Brain pericyte (primary cell): ENCODE results near the gene SGSM2.
"Not testable (repeated sequence)": the region's sequence is repeated elsewhere in the genome, so short reads cannot be mapped to it uniquely, and the experiment has no call there.

Source experiments
- DNase-seq: peaks from one replicate; pipeline ENCODE4 v3.0.0-alpha.2; 2012; ENCODE audit warnings: low read depth, low spot score

Gene SGSM2, protein sequence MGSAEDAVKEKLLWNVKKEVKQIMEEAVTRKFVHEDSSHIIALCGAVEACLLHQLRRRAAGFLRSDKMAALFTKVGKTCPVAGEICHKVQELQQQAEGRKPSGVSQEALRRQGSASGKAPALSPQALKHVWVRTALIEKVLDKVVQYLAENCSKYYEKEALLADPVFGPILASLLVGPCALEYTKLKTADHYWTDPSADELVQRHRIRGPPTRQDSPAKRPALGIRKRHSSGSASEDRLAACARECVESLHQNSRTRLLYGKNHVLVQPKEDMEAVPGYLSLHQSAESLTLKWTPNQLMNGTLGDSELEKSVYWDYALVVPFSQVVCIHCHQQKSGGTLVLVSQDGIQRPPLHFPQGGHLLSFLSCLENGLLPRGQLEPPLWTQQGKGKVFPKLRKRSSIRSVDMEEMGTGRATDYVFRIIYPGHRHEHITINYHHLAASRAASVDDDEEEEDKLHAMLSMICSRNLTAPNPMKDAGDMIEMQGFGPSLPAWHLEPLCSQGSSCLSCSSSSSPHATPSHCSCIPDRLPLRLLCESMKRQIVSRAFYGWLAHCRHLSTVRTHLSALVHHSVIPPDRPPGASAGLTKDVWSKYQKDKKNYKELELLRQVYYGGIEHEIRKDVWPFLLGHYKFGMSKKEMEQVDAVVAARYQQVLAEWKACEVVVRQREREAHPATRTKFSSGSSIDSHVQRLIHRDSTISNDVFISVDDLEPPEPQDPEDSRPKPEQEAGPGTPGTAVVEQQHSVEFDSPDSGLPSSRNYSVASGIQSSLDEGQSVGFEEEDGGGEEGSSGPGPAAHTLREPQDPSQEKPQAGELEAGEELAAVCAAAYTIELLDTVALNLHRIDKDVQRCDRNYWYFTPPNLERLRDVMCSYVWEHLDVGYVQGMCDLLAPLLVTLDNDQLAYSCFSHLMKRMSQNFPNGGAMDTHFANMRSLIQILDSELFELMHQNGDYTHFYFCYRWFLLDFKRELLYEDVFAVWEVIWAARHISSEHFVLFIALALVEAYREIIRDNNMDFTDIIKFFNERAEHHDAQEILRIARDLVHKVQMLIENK

DNA sequence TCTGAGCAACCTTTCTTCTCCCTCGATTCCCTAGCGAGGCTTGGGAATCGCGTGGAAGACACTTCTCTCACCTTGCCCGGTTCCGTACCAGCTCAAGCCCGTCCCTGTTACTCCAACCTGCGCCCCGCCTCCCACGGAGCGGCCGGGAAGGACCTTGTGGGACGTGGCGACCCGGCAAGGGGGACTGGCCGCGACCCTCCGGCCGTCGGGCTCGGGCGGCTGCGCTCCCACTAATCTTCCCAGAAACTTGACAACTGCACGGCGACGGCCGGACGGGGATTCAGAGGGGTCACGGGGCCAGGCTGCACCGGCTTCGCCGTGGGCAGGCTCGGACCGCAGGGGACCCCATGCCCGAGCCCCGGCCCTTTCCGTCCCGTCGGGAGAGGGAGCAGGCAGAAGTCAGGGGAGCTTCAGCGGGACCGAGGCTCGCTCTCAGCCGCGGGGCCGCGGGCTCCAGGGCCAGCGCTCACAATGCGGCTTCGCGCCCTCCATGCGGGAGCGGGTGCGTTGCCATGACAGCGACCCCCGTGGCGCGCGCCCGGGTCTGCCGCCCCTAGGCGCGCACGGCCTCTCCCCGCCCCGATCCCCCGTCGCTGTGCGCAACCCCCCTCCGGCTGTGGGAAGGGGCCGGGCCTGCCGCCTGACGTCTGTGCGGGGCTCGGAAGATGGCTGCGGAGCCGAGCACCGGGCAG is at the start of gene SGSM2:
TSS of gene SGSM2 (plus strand) at position 650 of the 692 bp plus-strand sequence. CDS start 188 bp downstream, outside the sequence.
- no peak for DNase-seq

DNA sequence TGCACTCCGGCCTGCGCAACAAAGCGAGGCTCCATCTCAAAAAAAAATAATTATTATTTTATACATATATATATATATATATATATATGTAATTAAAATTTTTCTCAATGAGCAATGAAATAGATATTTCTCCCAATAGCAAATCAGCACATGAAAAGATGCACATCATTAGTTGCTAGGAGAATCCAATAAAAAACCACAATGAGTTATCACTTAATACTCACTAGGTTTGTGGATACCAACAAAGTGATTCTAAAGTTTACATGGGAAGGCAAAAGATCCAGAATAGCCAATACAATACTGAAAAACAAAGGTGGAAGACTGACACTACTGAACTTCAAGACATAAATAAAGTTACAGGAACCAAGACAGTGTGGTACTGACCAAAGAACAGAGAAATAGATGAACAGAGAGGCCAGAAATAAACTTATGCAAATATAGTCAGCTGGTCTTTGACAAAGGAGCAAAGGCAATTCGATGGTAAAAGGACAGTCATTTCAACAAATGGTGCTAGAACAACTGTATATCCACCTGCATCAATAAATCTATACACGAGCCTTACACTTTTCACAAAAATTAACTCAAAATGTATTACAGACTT is 47.3 kb upstream of the SGSM2 start:
- DNase-seq: no peak

DNA sequence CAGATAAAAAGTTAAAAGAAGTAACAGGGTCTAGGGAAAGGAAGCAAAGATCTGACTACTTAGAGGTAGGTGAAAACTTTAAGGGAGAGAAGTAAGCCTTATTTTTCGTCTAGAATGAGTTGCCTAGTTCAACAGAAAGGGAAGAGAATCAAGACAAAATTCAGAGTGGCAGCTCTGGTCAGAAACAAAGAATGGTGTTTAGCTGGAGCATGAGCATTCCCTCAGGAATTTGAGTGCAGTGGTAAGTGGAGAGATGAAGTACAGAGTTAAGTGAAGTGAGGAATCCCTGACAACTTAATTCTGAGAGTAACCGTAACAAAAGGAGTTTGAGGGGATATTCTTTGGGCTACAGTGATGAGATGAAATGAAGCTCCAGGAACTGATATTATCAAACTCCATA is 45.2 kb upstream of the SGSM2 start:
- DNase-seq: no peak

- no peak for DNase-seq
Observed at GRCh38 chr17:2295575-2295974, 41.7 kb upstream of the SGSM2 start.

DNA sequence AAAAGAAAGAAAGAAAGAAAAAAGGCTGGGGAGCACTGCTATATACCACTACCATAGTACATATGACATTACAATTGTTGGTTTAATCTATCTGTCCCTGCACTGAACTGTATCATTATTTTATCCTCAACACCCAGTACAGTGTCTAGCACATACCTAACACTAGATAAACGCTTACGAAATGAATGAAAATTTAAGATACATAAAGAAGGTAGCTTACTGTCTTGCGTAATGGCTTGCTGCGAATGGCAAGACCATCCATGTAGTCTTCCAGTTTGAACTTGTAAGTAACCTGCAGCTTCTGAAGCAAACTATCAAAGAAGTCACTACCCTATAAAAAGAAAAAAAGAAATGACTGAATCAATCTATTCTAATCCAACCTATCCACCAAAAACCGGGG is 40.3 kb upstream of the SGSM2 start:
- no peak for DNase-seq

DNA sequence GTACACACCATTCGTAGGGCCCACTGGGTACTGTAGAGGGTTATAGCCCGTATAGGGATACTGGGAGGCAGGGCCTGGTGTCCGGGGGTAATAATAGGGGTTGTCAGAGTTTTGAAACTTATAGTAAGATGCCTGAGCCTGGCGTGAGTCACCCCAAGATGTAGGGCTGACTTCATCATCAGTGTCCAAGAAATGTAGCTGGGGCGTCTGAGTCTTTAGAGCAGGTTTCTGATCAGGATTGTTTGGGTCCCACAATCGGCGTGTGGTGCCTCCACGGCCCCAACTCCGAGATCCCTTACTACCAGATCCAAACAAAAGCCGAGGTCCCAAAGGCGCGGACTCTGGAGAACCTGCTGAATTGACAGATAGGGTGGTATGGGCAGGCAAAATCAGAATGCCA is 38.2 kb upstream of the SGSM2 start:
- DNase-seq: no peak

GRCh38 chr17:2299756-2300155 is 37.5 kb upstream of the SGSM2 start:
- DNase-seq: no peak

DNA sequence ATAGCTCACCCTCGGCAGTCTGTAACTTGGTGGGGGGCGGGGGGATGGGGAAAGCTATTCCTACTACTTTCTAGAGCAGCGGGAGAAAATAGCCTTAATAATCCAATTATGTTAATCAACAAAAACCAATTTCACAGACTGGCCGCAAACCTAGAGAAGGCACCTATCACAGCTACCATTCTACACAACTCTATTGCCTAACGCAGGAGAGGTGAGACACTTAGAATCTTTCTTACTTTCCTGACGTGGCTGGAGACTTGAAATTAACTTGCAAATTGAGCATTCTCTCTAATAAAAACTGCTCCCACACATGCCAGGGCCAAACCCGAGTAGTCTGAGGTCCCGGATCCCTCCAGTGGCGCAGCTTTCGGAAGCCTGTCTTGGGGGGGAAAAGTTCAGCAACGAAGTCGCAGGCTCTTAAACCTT is 34.5 kb upstream of the SGSM2 start:
- no peak for DNase-seq

DNA sequence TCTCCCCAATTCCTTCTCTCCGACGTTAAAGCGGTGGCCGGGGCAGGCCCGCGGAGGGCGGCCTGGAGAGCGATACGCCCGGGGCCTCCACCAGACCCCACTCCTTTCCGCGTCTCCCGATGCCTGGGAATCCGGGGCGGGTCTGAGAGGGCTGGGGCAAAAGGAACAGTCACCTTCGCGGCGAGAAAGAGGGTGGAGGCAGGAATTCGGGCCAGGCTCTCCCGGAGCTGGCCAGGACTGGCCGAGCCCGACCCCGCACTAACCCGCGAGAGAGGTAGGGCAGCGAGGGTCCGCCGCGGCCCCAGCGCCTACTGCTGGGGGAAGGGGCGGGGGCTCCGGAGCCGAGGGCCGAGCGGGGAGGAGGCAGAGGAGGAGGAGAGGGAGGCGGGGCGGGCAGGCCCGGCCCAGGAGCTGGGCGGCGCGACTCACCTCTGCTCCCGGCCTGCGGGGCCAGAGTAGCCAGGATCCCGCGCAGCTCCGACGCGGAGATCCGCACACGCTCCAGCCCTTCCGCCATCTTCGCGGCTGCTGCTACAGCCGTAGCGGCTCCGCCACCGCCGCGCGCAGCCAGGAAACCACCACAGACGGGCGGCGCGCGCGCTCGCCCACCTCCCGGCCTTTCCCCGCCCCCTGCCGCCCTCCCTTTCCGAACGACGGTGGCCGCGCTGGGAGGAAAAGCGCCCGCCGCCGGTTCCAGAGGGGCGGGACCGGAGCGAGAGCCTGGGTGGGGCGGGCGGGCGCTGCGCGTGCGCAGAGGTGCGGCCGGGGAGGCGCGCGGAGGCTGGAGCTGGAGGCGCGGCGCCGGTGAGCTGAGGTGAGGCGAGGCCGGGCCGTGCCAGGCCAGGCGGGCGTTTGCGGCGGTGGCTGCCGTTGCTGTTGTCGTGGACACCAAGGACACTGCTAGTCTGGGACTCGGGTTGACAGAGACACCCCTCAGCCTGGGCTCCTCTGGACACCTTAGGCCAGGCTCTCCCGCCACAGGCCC is 33.8 kb upstream of the SGSM2 start, which contains the start of the genes SMG6 and SRR:
TSS of gene SMG6 (minus strand) at position 582 of the 985 bp plus-strand sequence. CDS start at position 517, 65 bp downstream.
TSS of gene SRR (plus strand) at position 747 of the 985 bp plus-strand sequence. CDS start 11,611 bp downstream, outside the sequence.
- DNase-seq: peak; percentile 61

- DNase-seq: no peak
Observed at GRCh38 chr17:2304931-2305330, 32.4 kb upstream of the SGSM2 start.

- DNase-seq: no peak
Observed at GRCh38 chr17:2309338-2310154, 27.8 kb upstream of the SGSM2 start.

DNA sequence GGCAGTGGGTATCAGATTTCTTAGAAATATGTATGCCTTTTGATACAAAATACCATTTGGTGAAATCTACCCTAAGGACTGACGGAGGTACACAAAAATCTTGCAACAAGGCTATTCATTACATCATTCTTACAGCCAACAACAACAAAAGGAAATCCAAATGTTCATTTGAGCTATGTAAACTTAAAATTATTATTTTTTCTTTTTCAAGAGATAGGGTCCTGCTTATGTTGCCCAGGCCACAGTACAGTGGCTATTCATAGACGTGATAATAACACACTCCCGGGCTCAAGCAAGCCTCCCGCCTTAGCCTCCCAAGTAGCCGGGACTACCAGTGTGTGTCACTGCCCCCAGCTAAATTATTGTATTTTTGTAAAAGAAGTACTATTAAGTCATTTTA is 24.6 kb upstream of the SGSM2 start:
- DNase-seq: no peak

GRCh38 chr17:2316916-2317205 is 20.4 kb upstream of the SGSM2 start:
- DNase-seq: not testable (repeated sequence)

- no peak for DNase-seq
Observed at GRCh38 chr17:2317796-2318195, 19.5 kb upstream of the SGSM2 start.

GRCh38 chr17:2319051-2319450 is 18.2 kb upstream of the SGSM2 start:
- DNase-seq: no peak

DNA sequence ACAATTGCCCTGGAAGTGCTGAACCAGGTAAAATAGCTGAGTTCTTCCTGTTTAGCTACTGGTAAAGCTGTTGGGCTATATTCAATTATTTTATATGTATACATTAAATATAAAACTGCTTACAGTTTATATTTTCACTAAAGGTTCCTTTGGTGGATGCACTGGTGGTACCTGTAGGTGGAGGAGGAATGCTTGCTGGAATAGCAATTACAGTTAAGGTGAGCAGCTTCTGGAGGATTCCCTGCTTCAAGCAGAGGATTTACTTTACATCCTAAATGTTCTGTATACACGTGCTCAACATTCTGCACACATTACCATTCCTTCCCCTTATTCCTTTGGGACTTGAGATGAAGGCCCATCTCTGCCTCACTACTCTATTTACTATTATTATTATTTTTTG is 15.9 kb upstream of the SGSM2 start:
- no peak for DNase-seq

- DNase-seq: no peak
Observed at GRCh38 chr17:2323629-2324314, 13.5 kb upstream of the SGSM2 start.

- DNase-seq: no peak
Observed at GRCh38 chr17:2331303-2331702, 6.0 kb upstream of the SGSM2 start.
